ENCODE data around the gene PTPRM. TPM values are rescaled to one million over a fixed set of nuclear protein-coding genes. Genes with fewer than 3 reads are reported as not detected.

Gene PTPRM
- polyA plus RNA-seq, 3 donors, result 0.04 to 2.1 (median 0.66) TPM

DNA sequence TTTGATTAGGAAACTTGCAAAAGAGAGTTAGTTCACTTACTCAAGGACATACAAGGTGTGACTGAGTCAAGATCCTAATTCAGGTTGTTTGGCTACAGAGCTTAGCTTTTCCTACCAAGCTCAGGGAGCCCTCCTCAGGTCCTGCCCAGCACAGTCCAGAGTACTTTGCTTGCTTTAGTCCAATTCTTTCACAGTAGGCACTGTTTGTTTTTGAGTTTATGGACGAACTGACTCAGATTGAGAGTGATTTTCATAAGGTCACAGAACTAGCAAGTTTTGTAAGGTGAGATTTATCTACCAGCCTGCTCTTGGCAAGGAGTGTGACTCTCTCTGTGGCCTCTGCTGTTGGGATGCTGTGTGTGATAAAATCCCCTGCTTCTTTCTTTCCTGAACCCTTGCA lies 310.5 kb downstream of the PTPRM start:
- H2AFZ ChIP-seq (ENCODE audit: insufficient read depth, low read depth, low read length, poor library complexity, severe bottlenecking), result no peak overlapping the region
- Mint-ChIP-seq H3K27ac (no peak overlapping the region), H3K4me3 (no peak overlapping the region), H3K27me3 (ENCODE audit: low read depth in 3 of 3) (peaks cover 0 to 9% (median 0%) of the 10 kb centered on the region in 3 donors), H3K36me3 (no peaks in the 10 kb centered on the region), H3K4me1 (no peaks in the 10 kb centered on the region), H3K9me3 (peaks cover 0 to 3% (median 0%) of the 10 kb centered on the region in 7 donors)
- no peaks in the 10 kb centered on the region for H4K20me1 ChIP-seq (ENCODE audit: insufficient read depth, low read length)
- intact Hi-C loops (cut with micrococcal nuclease), result no loop called here
- H3K27ac ChIP-seq (ENCODE audit: low read depth in 1 of 2, low read length in 2 of 2), result no peak overlapping the region
- no peak overlapping the region for H3K4me2 ChIP-seq (replicated peaks; ENCODE audit: extremely low read depth, low read length, poor library complexity, severe bottlenecking)
- no peaks in the 10 kb centered on the region for H3K27me3 ChIP-seq (ENCODE audit: control insufficient read depth in 2 of 2, insufficient read depth in 2 of 2, low read length in 2 of 2)
- no peak for TF ChIP-seq CTCF (IDR thresholded peaks at IDR 0.05)
- H3K36me3 ChIP-seq (replicated peaks in 1 of 2; ENCODE audit: control insufficient read depth in 1 of 2, insufficient read depth in 2 of 2, low read length in 2 of 2), result no peaks in the 10 kb centered on the region
- no peaks in the 10 kb centered on the region for H3K9me3 ChIP-seq (replicated peaks in 1 of 2; ENCODE audit: control insufficient read depth in 1 of 2, insufficient read depth in 1 of 2, low read length in 2 of 2)
- H3K79me2 ChIP-seq (ENCODE audit: insufficient read depth, low read length), result no peaks in the 10 kb centered on the region
- H3K4me3 ChIP-seq (replicated peaks in 1 of 3; ENCODE audit: low read depth in 2 of 3, low read length in 3 of 3), result no peak overlapping the region
- DNase-seq, result no peak
- no peak overlapping the region for H3K9ac ChIP-seq (ENCODE audit: insufficient read depth, low read length, poor library complexity, severe bottlenecking)
- H3K4me1 ChIP-seq (ENCODE audit: control insufficient read depth in 1 of 2, insufficient read depth in 2 of 2, low read length in 2 of 2), result no peaks in the 10 kb centered on the region
- WGBS (ENCODE audit: insufficient coverage), result 80% methylated on average over 1 of the region's 1 CpG

DNA sequence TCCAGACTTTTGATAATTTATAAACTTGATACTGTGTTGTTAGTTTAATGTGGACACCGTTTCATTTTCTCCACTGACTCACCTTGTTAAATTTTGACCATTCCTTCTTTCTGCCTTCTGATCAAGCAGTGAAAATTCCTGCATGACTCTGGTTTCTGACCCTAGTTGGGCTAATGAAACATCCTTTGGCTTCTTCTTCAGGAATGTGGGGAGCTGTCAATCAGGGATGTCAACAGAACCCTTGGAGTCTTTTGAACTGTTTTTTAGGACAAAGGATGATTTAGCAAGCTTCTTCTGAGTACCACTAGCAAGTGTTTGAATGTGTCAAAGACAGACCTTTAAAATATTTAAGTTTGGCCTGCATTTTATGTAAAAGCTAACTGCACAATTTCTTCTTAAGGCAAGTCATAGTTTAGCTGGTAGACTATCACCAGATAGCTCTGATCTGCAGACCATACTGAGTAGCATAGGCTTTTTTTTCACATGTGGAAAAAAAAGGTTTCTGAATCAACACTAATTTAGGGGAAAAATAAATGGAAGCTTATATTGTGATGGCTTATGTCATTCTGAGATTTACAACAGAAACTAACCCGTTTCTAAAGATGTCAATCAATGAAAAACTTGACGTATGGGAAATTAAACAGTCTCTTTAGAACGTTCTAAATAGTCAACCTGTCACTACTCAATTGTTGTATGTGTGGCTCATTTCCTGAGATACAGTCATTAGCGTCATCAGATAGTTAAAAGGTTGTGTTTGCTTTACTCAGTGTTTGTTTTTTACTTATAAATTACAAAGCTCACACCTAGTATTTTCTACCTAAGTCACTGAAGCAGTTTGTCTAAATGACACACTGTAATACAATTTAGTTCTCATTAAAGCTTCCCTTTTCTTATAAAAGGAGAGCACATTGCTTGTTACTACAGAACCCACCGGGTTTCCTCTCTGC lies 311.4 kb downstream of the PTPRM start:
- Histone ChIP-seq H3K36me3 (replicated peaks in 1 of 2; ENCODE audit: control insufficient read depth in 1 of 2, insufficient read depth in 2 of 2, low read length in 2 of 2) (no peaks in the 10 kb centered on the region), H3K9me3 (replicated peaks in 1 of 2; ENCODE audit: control insufficient read depth in 1 of 2, insufficient read depth in 1 of 2, low read length in 2 of 2) (no peaks in the 10 kb centered on the region), H3K27ac (ENCODE audit: low read depth in 1 of 2, low read length in 2 of 2) (no peak overlapping the region), H3K4me3 (replicated peaks in 1 of 3; ENCODE audit: low read depth in 2 of 3, low read length in 3 of 3) (no peak overlapping the region), H3K4me1 (ENCODE audit: control insufficient read depth in 1 of 2, insufficient read depth in 2 of 2, low read length in 2 of 2) (no peaks in the 10 kb centered on the region), H3K27me3 (ENCODE audit: control insufficient read depth in 2 of 2, insufficient read depth in 2 of 2, low read length in 2 of 2) (no peaks in the 10 kb centered on the region), H2AFZ (ENCODE audit: insufficient read depth, low read depth, low read length, poor library complexity, severe bottlenecking) (no peak overlapping the region), H3K9ac (ENCODE audit: insufficient read depth, low read length, poor library complexity, severe bottlenecking) (no peak overlapping the region), H3K4me2 (replicated peaks; ENCODE audit: extremely low read depth, low read length, poor library complexity, severe bottlenecking) (no peak overlapping the region), H4K20me1 (ENCODE audit: insufficient read depth, low read length) (no peaks in the 10 kb centered on the region), H3K79me2 (ENCODE audit: insufficient read depth, low read length) (no peaks in the 10 kb centered on the region)
- no peaks in the 10 kb centered on the region for H3K4me1 Mint-ChIP-seq
- no peak overlapping the region for H3K4me3 Mint-ChIP-seq
- no peak overlapping the region for H3K27ac Mint-ChIP-seq
- H3K36me3 Mint-ChIP-seq, result no peaks in the 10 kb centered on the region
- intact Hi-C loops (cut with micrococcal nuclease), result no loop called here
- no peak for DNase-seq
- TF ChIP-seq CTCF (IDR thresholded peaks at IDR 0.05), result no peak
- H3K27me3 Mint-ChIP-seq (ENCODE audit: low read depth in 3 of 3), result peaks cover 0 to 5% (median 0%) of the 10 kb centered on the region in 3 donors
- H3K9me3 Mint-ChIP-seq, result peaks cover 0 to 3% (median 0%) of the 10 kb centered on the region in 7 donors
- WGBS (ENCODE audit: insufficient coverage), result no CpG with 5 or more reads among the region's 6 CpGs
